Fibroblast of gingiva (primary cell): Measurements from ENCODE around the gene NUMB.
A peak's percentile ranks its signal among the peaks of the same experiment; 100 is the strongest.

ENCODE experiments used
- DNase-seq: peaks from one replicate; pipeline ENCODE4 v3.0.0-alpha.2; 2011; ENCODE audit warnings: low read depth

Gene NUMB

DNA sequence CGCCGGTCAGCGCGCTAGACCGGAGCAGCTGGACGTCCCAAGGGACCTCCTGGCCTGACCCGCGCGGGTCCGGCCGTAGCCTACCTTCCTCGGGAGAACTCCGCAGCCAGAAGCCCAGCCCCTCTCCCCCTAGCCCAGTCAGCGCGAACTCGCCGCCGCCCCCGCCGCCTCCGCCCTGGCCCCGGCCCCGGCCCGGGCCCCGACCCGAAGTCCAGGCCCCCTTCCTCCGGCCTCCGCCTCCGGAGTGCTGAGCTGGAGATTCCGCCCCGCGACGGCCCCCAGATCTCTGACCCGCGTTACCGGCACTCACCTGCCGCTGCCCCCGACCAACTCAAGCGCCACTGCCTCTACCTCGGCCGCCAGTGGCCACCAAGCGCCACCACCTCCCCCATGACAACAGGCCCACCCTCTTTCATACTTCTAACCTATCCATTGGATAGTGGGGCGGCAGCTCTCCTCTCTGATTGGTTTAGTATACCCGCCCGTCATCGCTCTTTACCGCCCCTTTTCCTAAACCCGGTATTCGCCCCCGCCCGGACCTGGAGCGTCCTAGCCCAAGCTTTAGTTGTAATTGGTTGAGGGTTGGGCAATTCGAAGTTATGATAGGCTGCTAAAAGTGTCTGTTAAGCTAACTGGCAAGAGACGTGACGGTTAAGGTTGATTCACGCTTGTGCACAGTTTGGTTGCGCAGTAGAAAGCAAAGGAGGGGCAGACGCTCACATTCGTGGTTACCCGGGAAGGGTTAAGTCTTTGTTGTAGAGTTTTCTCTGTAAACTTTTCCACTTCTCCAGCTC, at the start of gene NUMB:
TSS of gene NUMB (minus strand) at position 364 of the 794 bp plus-strand sequence. CDS start 102,795 bp downstream, outside the sequence.
- peak; percentile 100 for DNase-seq

GRCh38 chr14:73503648-73504047, 45.3 kb upstream of the NUMB start:
- DNase-seq: no peak

- DNase-seq: peak; percentile 36
Observed at GRCh38 chr14:73502017-73502619, 43.8 kb upstream of the NUMB start.

DNA sequence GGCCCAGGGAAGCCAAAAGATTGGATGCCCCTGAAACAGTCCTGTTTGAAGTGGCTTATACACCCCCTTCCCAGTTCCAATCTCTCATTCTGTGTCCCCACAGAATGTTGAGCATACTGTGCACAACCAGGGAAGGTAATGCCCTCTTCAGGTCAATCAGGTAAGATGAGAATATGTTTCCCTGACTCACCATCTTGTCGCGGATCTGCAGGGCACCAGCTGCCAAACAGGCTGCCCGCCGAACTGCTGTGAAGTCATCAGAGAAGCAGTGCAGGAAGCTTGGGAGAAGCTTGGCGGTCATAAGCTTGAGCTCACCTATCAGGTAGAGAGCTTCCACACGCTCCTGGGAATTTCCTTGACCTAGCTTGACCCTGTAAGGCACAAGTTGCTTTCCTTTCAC, 42.0 kb upstream of the NUMB start:
- DNase-seq: no peak

- DNase-seq: no peak
Observed at GRCh38 chr14:73494593-73494992, 36.2 kb upstream of the NUMB start.

GRCh38 chr14:73492670-73493069, 34.3 kb upstream of the NUMB start:
- no peak for DNase-seq

- no peak for DNase-seq
Observed at GRCh38 chr14:73492043-73492552, 33.8 kb upstream of the NUMB start.

- DNase-seq: peak; percentile 53
Observed at GRCh38 chr14:73491256-73492042, 33.1 kb upstream of the NUMB start.

DNA sequence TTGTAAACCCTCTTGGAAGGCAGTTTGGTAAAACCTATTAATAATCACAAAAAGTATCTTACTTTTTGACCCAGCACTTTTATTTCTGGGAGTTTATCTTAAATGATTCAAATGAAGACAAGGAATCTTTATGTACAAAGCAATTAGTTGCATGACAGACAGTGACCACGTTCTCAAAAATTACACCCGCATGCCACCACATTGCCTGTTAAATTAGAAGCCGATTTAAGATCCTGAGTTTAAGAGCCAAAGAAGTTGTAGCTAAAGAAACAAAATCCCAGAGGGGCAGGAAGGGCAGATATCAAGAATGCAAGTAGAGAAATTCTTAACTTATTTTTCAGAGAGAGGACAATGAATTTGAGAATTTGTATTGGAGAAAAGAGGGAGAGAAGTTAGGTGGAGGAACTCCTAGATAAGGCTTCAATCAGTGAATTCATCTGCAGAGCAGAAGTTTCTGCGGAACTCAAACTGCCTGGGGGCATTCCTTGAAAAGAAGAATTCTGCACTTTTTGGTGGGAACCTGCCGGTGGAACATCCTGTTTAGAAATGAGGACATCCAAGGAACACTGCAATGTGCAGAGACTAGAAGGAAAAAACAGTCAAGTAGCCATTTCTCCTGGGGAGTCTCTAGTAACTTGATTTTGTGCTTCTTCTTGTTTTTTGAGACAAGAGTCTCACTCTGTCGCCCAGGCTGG, 31.3 kb upstream of the NUMB start:
- DNase-seq: no peak

DNA sequence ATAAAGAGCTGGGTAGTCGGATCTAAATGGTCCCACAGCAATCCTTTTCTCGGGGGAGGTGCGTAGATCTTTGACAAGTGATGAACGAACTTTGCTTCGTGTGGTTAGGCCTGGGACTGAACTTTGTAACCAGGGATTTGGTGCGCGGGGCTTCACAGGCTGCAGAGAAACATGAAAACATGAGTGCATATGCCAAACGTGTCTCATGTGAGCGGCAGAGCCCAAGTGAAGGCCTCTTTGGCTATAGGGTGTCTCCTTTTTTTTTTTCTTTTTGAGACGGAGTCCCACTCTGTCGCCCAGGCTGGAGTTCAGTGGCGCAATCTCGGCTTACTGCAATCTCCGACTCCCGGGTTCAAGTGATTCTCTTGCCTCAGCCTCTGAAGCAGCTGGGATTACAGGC, 20.3 kb upstream of the NUMB start:
- no peak for DNase-seq

DNA sequence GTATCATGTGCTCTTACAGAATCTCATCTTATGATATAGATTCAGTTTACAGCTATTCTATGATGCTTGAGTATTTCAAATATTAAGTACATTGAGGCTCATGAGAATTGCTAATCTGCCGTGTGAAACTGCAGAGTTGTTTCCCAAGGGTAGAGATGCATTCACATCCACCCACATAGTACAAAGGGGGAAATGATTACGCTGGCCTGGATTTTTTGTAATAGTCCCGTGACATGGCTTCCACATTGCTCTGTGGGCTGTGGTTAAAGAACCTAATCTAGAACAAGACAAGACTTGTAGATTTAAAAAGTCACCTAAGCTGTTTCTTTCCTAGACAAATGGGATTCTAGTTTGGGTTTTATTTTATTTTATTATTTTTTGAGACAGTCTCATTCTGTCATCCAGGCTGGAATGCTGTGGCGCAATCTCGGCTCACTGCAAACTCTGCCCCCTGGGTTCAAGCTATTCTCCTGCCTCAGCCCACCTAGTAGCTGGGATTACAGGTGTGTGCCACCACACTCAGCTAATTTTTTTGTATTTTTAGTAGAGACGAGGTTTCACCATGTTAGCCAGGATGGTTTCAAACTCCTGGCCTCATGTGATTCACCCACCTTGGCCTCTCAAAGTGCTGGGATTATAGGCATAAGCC, 19.4 kb upstream of the NUMB start:
- DNase-seq: no peak

DNA sequence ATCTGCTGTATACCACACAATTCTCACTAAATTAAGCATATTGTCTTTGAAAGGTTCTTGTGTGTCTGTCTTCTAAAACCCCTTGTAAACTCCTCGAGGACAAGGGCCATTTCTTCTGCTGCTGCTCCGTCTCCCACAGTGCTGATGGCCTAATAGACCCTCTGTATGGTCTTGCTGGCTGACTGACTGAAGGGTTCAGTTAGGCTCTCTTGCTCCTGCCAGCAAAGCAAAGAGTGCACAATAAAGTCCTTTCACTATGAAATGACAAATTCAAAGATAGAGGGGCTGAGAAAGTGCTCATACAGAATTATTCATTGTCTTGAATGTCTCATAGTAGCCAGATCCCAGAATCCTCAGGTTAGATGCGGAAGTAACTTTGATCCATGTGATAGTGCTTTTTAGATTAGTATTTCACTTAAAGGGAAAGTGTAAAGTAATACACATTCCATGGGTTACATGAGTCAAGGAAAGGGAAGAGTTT, 18.1 kb upstream of the NUMB start:
- DNase-seq: no peak

GRCh38 chr14:73474952-73475351, 16.6 kb upstream of the NUMB start:
- DNase-seq: no peak

DNA sequence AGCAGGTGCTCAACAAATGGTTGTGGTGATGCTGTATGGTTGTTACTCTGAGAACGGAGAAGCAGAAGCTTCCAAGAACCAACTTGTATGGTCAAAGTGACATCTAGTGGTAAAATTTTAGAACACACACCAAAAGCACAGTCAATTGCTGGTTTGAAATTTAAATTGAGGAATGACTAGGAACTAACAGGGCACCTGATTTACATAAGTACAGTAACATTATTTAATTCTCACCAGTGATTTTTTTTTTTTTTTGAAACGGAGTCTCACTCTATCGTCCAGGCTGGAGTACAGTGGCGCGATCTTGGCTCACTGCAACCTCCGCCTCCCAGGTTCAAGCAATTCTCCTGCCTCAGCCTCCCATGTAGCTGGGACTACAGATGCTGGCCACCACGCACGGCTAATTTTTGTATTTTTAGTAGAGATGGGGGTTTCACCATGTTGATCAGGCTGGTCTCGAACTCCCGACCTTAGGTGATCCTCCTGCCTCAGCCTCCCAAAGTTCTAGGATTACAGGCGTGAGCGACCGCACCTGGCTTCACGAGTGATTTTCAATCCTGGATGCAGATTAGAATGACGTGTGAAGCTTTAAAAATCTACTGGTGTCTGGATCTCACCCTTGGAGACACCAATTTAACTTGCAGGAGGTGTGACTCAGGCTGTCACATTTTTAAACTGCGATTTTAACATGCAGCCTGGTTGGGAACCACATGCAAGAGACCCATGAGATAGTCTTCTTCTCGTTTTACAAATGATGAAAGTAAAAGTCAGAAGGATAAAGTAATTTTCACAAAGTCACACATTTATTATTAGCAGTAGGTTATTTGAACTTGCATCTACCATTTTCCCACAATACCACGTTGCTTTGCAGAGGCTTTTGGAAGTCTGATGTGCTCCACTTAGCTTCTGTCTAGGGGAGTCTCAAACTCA, 14.1 kb upstream of the NUMB start:
- peak; percentile 71 for DNase-seq

- no peak for DNase-seq
Observed at GRCh38 chr14:73471582-73472184, 13.3 kb upstream of the NUMB start.

DNA sequence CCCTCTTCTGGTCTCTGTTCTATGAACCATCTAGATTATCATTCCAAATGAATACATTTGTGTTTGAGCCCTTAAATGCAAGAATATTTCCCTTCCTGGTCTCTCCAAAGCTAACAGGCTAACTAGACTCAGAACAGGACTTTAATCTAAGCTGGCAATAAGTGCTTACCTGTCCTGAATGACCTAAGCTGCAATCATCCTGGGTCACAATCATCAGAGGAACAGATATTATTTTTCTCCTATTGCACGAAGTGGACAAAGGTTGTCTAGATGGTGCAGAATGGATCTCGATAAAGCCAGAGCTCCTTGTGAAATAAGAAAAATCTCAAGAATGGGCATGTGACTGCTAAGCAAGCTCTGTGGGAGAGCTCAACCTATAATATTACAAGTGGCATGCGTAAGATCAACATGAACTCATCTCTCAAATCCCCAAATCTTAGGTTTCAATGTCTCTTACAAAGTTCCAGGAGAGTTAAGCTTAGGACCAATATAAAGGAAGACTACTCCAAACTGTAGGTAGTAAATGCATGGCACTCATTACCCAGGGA, 10.6 kb upstream of the NUMB start:
- peak; percentile 72 for DNase-seq

- no peak for DNase-seq
Observed at GRCh38 chr14:73467800-73468199, 9.5 kb upstream of the NUMB start.

- no peak for DNase-seq
Observed at GRCh38 chr14:73467377-73467776, 9.0 kb upstream of the NUMB start.

GRCh38 chr14:73466861-73467260, 8.5 kb upstream of the NUMB start:
- DNase-seq: no peak
